Trophoblast cell (in vitro differentiated cells and primary cell): ENCODE data around the gene SETDB1.

Experiments used
- DNase-seq, 2 donors: peaks; one replicate each; pipeline ENCODE4 v3.0.0-alpha.2; 2016
- H2AFZ ChIP-seq: 2 replicates; pipeline ENCODE4 v1.6.1; 2013; ENCODE audit warnings: low read length, moderate library complexity, mild to moderate bottlenecking; ENCODE audit not compliant: insufficient read depth, poor library complexity
- H2AK5ac ChIP-seq: 2 replicates; pipeline ENCODE4 v1.6.1; 2013; ENCODE audit warnings: mild to moderate bottlenecking, low read length
- H2BK120ac ChIP-seq: 2 replicates; pipeline ENCODE4 v1.6.1; 2013; ENCODE audit warnings: low read length, mild to moderate bottlenecking, moderate library complexity; ENCODE audit not compliant: insufficient read depth, poor library complexity
- H2BK12ac ChIP-seq: 2 replicates; pipeline ENCODE4 v1.6.1; 2013; ENCODE audit warnings: mild to moderate bottlenecking, low read length, moderate library complexity
- H2BK5ac ChIP-seq: 2 replicates; pipeline ENCODE4 v1.6.1; 2013; ENCODE audit warnings: low read length, low read depth, moderate library complexity, mild to moderate bottlenecking; ENCODE audit not compliant: poor library complexity
- H3K14ac ChIP-seq: 2 replicates; pipeline ENCODE4 v1.6.1; 2013; ENCODE audit warnings: mild to moderate bottlenecking, low read length
- H3K18ac ChIP-seq: 2 replicates; pipeline ENCODE4 v1.6.1; 2013; ENCODE audit warnings: mild to moderate bottlenecking, low read length
- H3K23ac ChIP-seq: 2 replicates; pipeline ENCODE4 v1.6.1; 2013; ENCODE audit warnings: low read length
- H3K27ac ChIP-seq: 2 replicates; pipeline ENCODE4 v1.5.1; 2013; ENCODE audit warnings: low read depth, mild to moderate bottlenecking, inconsistent platforms, low read length, moderate library complexity
- H3K27me3 ChIP-seq: 2 replicates; pipeline ENCODE4 v1.6.1; 2013; ENCODE audit warnings: inconsistent platforms, mild to moderate bottlenecking, low read length, moderate library complexity; ENCODE audit not compliant: insufficient read depth
- H3K36me3 ChIP-seq, 2 experiments: 1 replicate in 1 of 2; 2 replicates in 1 of 2; pipeline ENCODE4 v1.6.1; 2013; ENCODE audit warnings: low read length in 2 of 2, mild to moderate bottlenecking in 2 of 2, moderate library complexity in 1 of 2; ENCODE audit not compliant: insufficient read depth in 2 of 2, control insufficient read depth in 1 of 2
- H3K4ac ChIP-seq: 2 replicates; pipeline ENCODE4 v1.6.1; 2013; ENCODE audit warnings: low read depth, mild to moderate bottlenecking, low read length, moderate library complexity
- H3K4me1 ChIP-seq, 2 experiments: 1 replicate in 1 of 2; 2 replicates in 1 of 2; pipeline ENCODE4 v1.6.1; 2013; ENCODE audit warnings: low read length in 2 of 2, mild to moderate bottlenecking in 2 of 2, moderate library complexity in 1 of 2; ENCODE audit not compliant: insufficient read depth in 2 of 2, control insufficient read depth in 1 of 2
- H3K4me2 ChIP-seq: 2 replicates; pipeline ENCODE4 v1.6.1; 2013; ENCODE audit warnings: inconsistent platforms, mild to moderate bottlenecking, low read length, moderate library complexity
- H3K4me3 ChIP-seq: 2 replicates; pipeline ENCODE4 v1.5.1; 2013; ENCODE audit warnings: mild to moderate bottlenecking, low read depth, low read length, inconsistent platforms
- H3K79me1 ChIP-seq: one replicate; pipeline ENCODE4 v1.6.1; 2013; ENCODE audit warnings: low read length
- H3K79me2 ChIP-seq: 2 replicates; pipeline ENCODE4 v1.6.1; 2013; ENCODE audit warnings: low read length, mild to moderate bottlenecking; ENCODE audit not compliant: control insufficient read depth, insufficient read depth, poor library complexity
- H3K9ac ChIP-seq: 2 replicates; pipeline ENCODE4 v1.6.1; 2013; ENCODE audit warnings: mild to moderate bottlenecking, low read length
- H3K9me3 ChIP-seq: 2 replicates; pipeline ENCODE4 v1.6.1; 2013; ENCODE audit warnings: low read depth, mild to moderate bottlenecking, control low read depth, inconsistent platforms, low read length; ENCODE audit not compliant: insufficient read depth
- H4K12ac ChIP-seq: 2 replicates; pipeline ENCODE4 v1.6.1; 2013; ENCODE audit warnings: low read depth, mild to moderate bottlenecking, low read length, moderate library complexity
- H4K8ac ChIP-seq: 2 replicates; pipeline ENCODE4 v1.6.1; 2013; ENCODE audit warnings: low read depth, mild to moderate bottlenecking, low read length, moderate library complexity
- H4K91ac ChIP-seq: one replicate; pipeline ENCODE4 v1.6.1; 2013; ENCODE audit warnings: low read depth, mild to moderate bottlenecking, low read length, moderate library complexity
- WGBS: extraction: QIAGEN DNeasy Blood & Tissue Kit; methylation state at CpG from one replicate; pipeline ENCODE4 v1.1.7; 2013; ENCODE audit warnings: missing lambda C conversion rate; ENCODE audit not compliant: insufficient read length, insufficient coverage; ENCODE audit errors: extremely low coverage; 5-methylcytosine and 5-hydroxymethylcytosine counted together

The SETDB1 gene

DNA sequence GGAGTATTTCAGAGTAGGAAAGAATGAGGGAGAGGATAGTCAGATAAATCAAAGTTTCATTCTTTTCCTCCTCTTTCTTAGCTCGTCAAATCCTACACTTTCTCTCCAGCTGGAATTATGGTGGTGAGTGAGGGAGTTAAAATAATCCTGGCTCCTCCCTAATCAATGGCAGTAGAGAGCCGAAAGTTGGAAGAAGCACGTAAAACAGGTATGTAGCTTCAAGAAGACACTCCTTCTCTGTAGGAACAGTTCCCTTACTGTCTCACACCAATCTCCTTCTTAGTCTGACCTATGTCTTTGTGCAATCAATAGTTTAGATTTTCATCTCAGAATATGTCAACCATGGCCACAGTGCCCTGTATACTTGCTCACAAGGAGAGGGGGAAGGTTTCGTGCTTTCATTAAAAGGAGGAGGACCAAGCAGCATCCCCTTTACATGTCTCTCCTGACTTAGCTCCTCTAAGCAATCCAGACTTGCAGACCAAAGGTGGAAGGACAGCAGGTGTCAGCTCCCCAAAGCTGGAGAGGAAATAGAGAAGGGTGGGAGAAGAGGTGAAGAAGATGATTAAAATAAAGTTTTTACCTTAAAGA, 79.7 kb downstream of the SETDB1 start:
- H3K79me1 ChIP-seq: peaks cover 5% of the 10 kb centered on the region
- no peak overlapping the region for H3K4me3 ChIP-seq
- H3K27ac ChIP-seq: peak overlapping the region; percentile 65
- H4K12ac ChIP-seq: no peak overlapping the region
- no peak overlapping the region for H4K8ac ChIP-seq
- H3K4me1 ChIP-seq: peaks cover 6 to 8% of the 10 kb centered on the region in 2 experiments
- H3K14ac ChIP-seq: peak overlapping the region; percentile 54
- peak overlapping the region; percentile 67 for H4K91ac ChIP-seq
- no peak overlapping the region for H2AFZ ChIP-seq
- no peaks in the 10 kb centered on the region for H3K36me3 ChIP-seq
- no peak overlapping the region for H3K23ac ChIP-seq
- no peak overlapping the region for H2BK120ac ChIP-seq
- H3K4ac ChIP-seq: no peak overlapping the region
- H2BK12ac ChIP-seq: no peak overlapping the region
- no peak overlapping the region for H3K18ac ChIP-seq
- no peak for DNase-seq
- H3K9me3 ChIP-seq: no peaks in the 10 kb centered on the region
- no peak overlapping the region for H3K9ac ChIP-seq
- peak overlapping the region; percentile 20 for H2AK5ac ChIP-seq
- H3K27me3 ChIP-seq: no peaks in the 10 kb centered on the region
- H3K79me2 ChIP-seq: peaks cover 4% of the 10 kb centered on the region
- H3K4me2 ChIP-seq: peak overlapping the region; percentile 62
- no CpG with 5 or more reads among the region's 4 CpGs for WGBS
- H2BK5ac ChIP-seq: no peak overlapping the region

DNA sequence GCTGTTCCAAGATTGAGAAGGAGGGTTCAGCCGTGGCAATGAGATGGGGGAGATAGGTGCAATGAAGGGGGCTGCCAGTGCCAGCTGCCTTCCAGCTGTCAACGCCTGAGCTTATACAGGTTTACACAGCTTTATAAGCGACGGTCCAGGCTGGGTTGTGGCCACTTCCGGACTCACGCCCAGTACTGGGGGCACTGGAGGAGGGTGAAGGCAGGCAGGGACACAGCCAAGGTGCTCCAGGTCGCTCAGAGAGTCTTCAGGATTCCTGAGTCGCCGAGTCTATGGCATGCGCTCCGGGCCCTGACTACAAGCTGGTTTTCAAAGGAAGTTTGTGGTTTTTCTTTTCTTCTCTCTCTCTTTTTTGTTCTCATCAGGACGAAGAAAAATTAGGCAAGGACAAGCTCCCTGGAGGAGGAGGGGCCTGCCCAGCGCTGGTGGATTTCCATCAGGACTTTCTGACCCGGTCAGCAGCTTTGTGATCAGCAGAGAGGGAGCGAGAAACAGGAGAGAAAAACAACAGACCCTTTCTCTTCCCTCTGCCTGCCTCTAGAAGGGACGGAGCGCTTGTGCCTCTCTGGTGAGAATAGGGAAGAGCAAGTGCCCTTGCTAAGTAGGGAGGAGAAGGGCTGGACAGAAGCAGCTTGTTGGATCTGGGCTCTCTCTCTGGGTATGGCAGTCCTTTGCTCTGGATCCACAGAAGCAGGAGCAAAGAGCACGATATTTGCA, 80.3 kb downstream of the SETDB1 start, which contains the start of gene MINDY1:
TSS of gene MINDY1 (minus strand) at position 576 of the 726 bp plus-strand sequence. CDS start 4,285 bp downstream, outside the sequence.
- H3K4ac ChIP-seq: peak within 1 kb of the TSS; percentile 48
- H3K36me3 ChIP-seq: no peaks in the 10 kb centered on the region
- H3K9ac ChIP-seq: no peak within 1 kb of the TSS
- H2AFZ ChIP-seq: peak within 1 kb of the TSS; percentile 81
- H2AK5ac ChIP-seq: peak within 1 kb of the TSS; percentile 20
- H3K79me2 ChIP-seq: peaks cover 4% of the 10 kb centered on the region
- peak within 1 kb of the TSS; percentile 26 for H3K18ac ChIP-seq
- H3K14ac ChIP-seq: peak within 1 kb of the TSS; percentile 54
- DNase-seq: peak; percentile 52 to 82
- peak within 1 kb of the TSS; percentile 62 for H3K4me2 ChIP-seq
- no CpG with 5 or more reads among the region's 18 CpGs for WGBS
- H3K4me1 ChIP-seq: peaks cover 6 to 8% of the 10 kb centered on the region in 2 experiments
- H2BK5ac ChIP-seq: no peak within 1 kb of the TSS
- H3K27ac ChIP-seq: peak within 1 kb of the TSS; percentile 65
- no peak within 1 kb of the TSS for H3K23ac ChIP-seq
- H4K91ac ChIP-seq: peak within 1 kb of the TSS; percentile 67
- no peak within 1 kb of the TSS for H2BK12ac ChIP-seq
- H4K8ac ChIP-seq: peak within 1 kb of the TSS; percentile 89
- H3K4me3 ChIP-seq: no peak within 1 kb of the TSS
- H3K9me3 ChIP-seq: no peaks in the 10 kb centered on the region
- H3K79me1 ChIP-seq: peaks cover 5% of the 10 kb centered on the region
- peak within 1 kb of the TSS; percentile 37 for H4K12ac ChIP-seq
- peak within 1 kb of the TSS; percentile 54 for H2BK120ac ChIP-seq
- H3K27me3 ChIP-seq: no peaks in the 10 kb centered on the region

DNA sequence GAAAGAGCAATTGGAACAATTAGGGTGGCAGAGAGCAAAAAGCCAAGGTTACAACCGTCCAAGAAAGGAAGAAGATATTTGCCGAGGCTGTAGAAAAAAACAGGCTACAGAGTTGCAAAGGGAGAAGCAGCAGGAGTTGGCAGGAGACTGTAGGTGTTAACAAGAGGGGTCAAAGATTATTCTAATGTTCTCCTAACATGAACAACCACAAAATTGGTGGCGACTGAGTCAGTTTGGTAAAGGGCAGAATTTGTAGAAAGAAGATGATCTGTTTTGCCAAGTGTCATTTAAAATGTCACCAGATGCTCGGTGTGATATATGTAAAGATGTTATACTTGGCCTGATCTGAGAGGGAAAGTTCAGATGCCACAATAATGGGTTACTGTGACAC, 81.7 kb downstream of the SETDB1 start:
- Histone ChIP-seq H2AFZ (no peak overlapping the region), H3K79me1 (peaks cover 5% of the 10 kb centered on the region), H2BK12ac (no peak overlapping the region), H3K27ac (no peak overlapping the region), H4K8ac (no peak overlapping the region), H2AK5ac (no peak overlapping the region), H3K4me3 (no peak overlapping the region), H2BK5ac (no peak overlapping the region), H2BK120ac (no peak overlapping the region), H3K18ac (no peak overlapping the region), H3K9me3 (no peaks in the 10 kb centered on the region), H3K23ac (no peak overlapping the region), H3K79me2 (peaks cover 4% of the 10 kb centered on the region), H3K27me3 (no peaks in the 10 kb centered on the region), H3K4me2 (peak overlapping the region; percentile 55), H3K4ac (no peak overlapping the region), H4K91ac (no peak overlapping the region), H3K14ac (no peak overlapping the region), H3K4me1 (peaks cover 6 to 8% of the 10 kb centered on the region in 2 experiments), H3K36me3 (no peaks in the 10 kb centered on the region), H4K12ac (no peak overlapping the region), H3K9ac (no peak overlapping the region)
- no peak for DNase-seq
- WGBS: no CpG with 5 or more reads among the region's 4 CpGs

GRCh38 chr1:151008244-151009205, 82.4 kb downstream of the SETDB1 start, which contains the start of gene PRUNE1:
TSS of gene PRUNE1 (plus strand) at chr1:151008449. CDS start at chr1:151008633, 184 bp downstream.
- Histone ChIP-seq H2AFZ (peak within 1 kb of the TSS; percentile 38), H3K4ac (peak within 1 kb of the TSS; percentile 68)

More at GRCh38 chr1:151008244-151009205, 82.4 kb downstream of the SETDB1 start, which contains the start of gene PRUNE1:
- H4K12ac ChIP-seq: peak within 1 kb of the TSS; percentile 72
- peak; percentile 99 to 100 for DNase-seq
- no peaks in the 10 kb centered on the region for H3K27me3 ChIP-seq
- peak within 1 kb of the TSS; percentile 93 for H3K18ac ChIP-seq
- peaks cover 5% of the 10 kb centered on the region for H3K79me1 ChIP-seq
- no peaks in the 10 kb centered on the region for H3K9me3 ChIP-seq
- H3K4me3 ChIP-seq: peak within 1 kb of the TSS; percentile 84
- peak within 1 kb of the TSS; percentile 12 for H2BK12ac ChIP-seq
- H3K4me2 ChIP-seq: peak within 1 kb of the TSS; percentile 88
- no CpG with 5 or more reads among the region's 69 CpGs for WGBS
- no peak within 1 kb of the TSS for H3K27ac ChIP-seq
- H2AK5ac ChIP-seq: peak within 1 kb of the TSS; percentile 33
- peaks cover 6 to 8% of the 10 kb centered on the region in 2 experiments for H3K4me1 ChIP-seq
- H3K14ac ChIP-seq: peak within 1 kb of the TSS; percentile 89
- H3K23ac ChIP-seq: no peak within 1 kb of the TSS
- no peaks in the 10 kb centered on the region for H3K36me3 ChIP-seq
- H4K91ac ChIP-seq: peak within 1 kb of the TSS; percentile 78
- H3K9ac ChIP-seq: peak within 1 kb of the TSS; percentile 21
- H2BK120ac ChIP-seq: peak within 1 kb of the TSS; percentile 48
- H3K79me2 ChIP-seq: peaks cover 4% of the 10 kb centered on the region
- peak within 1 kb of the TSS; percentile 44 for H2BK5ac ChIP-seq
- H4K8ac ChIP-seq: peak within 1 kb of the TSS; percentile 85
